Neural progenitor cell (in vitro differentiated cells): ENCODE results near the gene LRRC7. TPM values are rescaled to one million over a fixed set of nuclear protein-coding genes. Genes with fewer than 3 reads are reported as not detected.

Experiments used
- DNase-seq: peaks from one replicate; pipeline ENCODE4 v3.0.0-alpha.2; 2016; ENCODE audit warnings: low spot score
- H2AFZ ChIP-seq: fragments of 200-600 bp; sonication (generic); replicated peaks from 2 replicates; pipeline ENCODE4 v1.6.1; 2016; ENCODE audit warnings: antibody characterized with exemption
- H3F3A ChIP-seq: fragments of 200-600 bp; sonication (generic); 2 replicates; pipeline ENCODE4 v1.6.1; 2016; ENCODE audit warnings: antibody characterized with exemption, low read depth
- H3K27ac ChIP-seq: fragments of 200-600 bp; sonication (generic); 2 replicates; pipeline ENCODE4 v1.5.1; 2016; ENCODE audit warnings: mild to moderate bottlenecking
- H3K27me3 ChIP-seq: fragments of 200-600 bp; sonication (generic); 2 replicates; pipeline ENCODE4 v1.6.1; 2016; ENCODE audit warnings: mild to moderate bottlenecking, moderate library complexity
- H3K36me3 ChIP-seq: fragments of 200-600 bp; sonication (generic); 2 replicates; pipeline ENCODE4 v1.5.1; 2016
- H3K4me1 ChIP-seq: fragments of 200-600 bp; sonication (generic); 2 replicates; pipeline ENCODE4 v1.6.1; 2016; ENCODE audit warnings: mixed run types
- H3K4me2 ChIP-seq: fragments of 200-600 bp; sonication (generic); 2 replicates; pipeline ENCODE4 v1.6.1; 2016
- H3K4me3 ChIP-seq: fragments of 200-600 bp; sonication (generic); 2 replicates; pipeline ENCODE4 v1.5.1; 2016
- H3K79me2 ChIP-seq: fragments of 200-600 bp; sonication (generic); 2 replicates; pipeline ENCODE4 v1.6.1; 2016; ENCODE audit warnings: low read depth
- H3K9ac ChIP-seq: fragments of 200-600 bp; sonication (generic); 2 replicates; pipeline ENCODE4 v1.6.1; 2016
- H3K9me3 ChIP-seq: fragments of 200-600 bp; sonication (generic); 2 replicates; pipeline ENCODE4 v1.5.1; 2016; ENCODE audit warnings: low read depth
- H4K20me1 ChIP-seq: fragments of 200-600 bp; sonication (generic); 2 replicates; pipeline ENCODE4 v1.6.1; 2016; ENCODE audit warnings: low read depth
- H3K27ac Mint-ChIP-seq: 3 replicates; pipeline ENCODE4 v1.8.0; 2021; ENCODE audit warnings: mixed read lengths
- H3K27me3 Mint-ChIP-seq: 2 replicates; pipeline ENCODE4 v1.8.0; 2022; ENCODE audit warnings: low read depth, mild to moderate bottlenecking, inconsistent platforms, moderate library complexity, mixed read lengths; ENCODE audit not compliant: insufficient read depth
- H3K36me3 Mint-ChIP-seq: 3 replicates; pipeline ENCODE4 v1.8.0; 2021; ENCODE audit warnings: mixed read lengths
- H3K4me1 Mint-ChIP-seq: 3 replicates; pipeline ENCODE4 v1.8.0; 2021; ENCODE audit warnings: mixed read lengths
- H3K4me3 Mint-ChIP-seq: 3 replicates; pipeline ENCODE4 v1.8.0; 2021; ENCODE audit warnings: mild to moderate bottlenecking, moderate library complexity, mixed read lengths
- H3K9me3 Mint-ChIP-seq: 3 replicates; pipeline ENCODE4 v1.8.0; 2020; ENCODE audit warnings: mixed read lengths
- CTCF ChIP-seq: fragments of 200-600 bp; sonication (generic); IDR thresholded peaks from 2 replicates; pipeline ENCODE4 v1.5.1; 2017; ENCODE audit warnings: antibody characterized with exemption, mild to moderate bottlenecking
- EZH2 ChIP-seq: fragments of 200-600 bp; sonication (generic); IDR thresholded peaks from 2 replicates; pipeline ENCODE4 v1.6.1; 2017; ENCODE audit warnings: antibody characterized with exemption, mild to moderate bottlenecking, moderate library complexity
- EZH2phosphoT487 ChIP-seq: fragments of 200-600 bp; sonication (generic); IDR thresholded peaks from 2 replicates; pipeline ENCODE4 v1.6.1; 2017; ENCODE audit warnings: antibody characterized with exemption
- total RNA-seq: library from RNA; depleted of rRNA; stranded (reverse); fragments of >200 nt; gene quantifications from 2 replicates; pipeline ENCODE4 v1.2.3, GENCODE V29; 2015; ENCODE audit warnings: low replicate concordance

Gene LRRC7
- total RNA-seq, 1 donor from 2014 or later = not detected

- Histone ChIP-seq H3K9me3 (no peaks in the 10 kb centered on the region), H3K4me3 (no peak overlapping the region), H3K27ac (no peak overlapping the region), H3K36me3 (no peaks in the 10 kb centered on the region), H3K27me3 (no peaks in the 10 kb centered on the region), H3K4me2 (no peak overlapping the region), H2AFZ (no peak overlapping the region), H3K9ac (no peak overlapping the region), H3F3A (no peaks in the 10 kb centered on the region), H4K20me1 (no peaks in the 10 kb centered on the region), H3K79me2 (no peaks in the 10 kb centered on the region), H3K4me1 (peaks cover 10% of the 10 kb centered on the region)
- no peak overlapping the region for H3K4me3 Mint-ChIP-seq
- DNase-seq = no peak
- H3K4me1 Mint-ChIP-seq = no peaks in the 10 kb centered on the region
- no peaks in the 10 kb centered on the region for H3K36me3 Mint-ChIP-seq
- H3K27me3 Mint-ChIP-seq = no peaks in the 10 kb centered on the region
- no peak for TF ChIP-seq EZH2
- H3K9me3 Mint-ChIP-seq = no peaks in the 10 kb centered on the region
- no peak overlapping the region for H3K27ac Mint-ChIP-seq
These were observed 525.7 kb downstream of the LRRC7 start for GRCh38 chr1:70093250-70093975.

- no peaks in the 10 kb centered on the region for H3K9me3 ChIP-seq
These were observed 533.5 kb downstream of the LRRC7 start for GRCh38 chr1:70101231-70101630.

GRCh38 chr1:70101774-70102173, 534.1 kb downstream of the LRRC7 start:
- no peak for TF ChIP-seq EZH2phosphoT487
- TF ChIP-seq EZH2 = no peak
- no peak for TF ChIP-seq CTCF
- H3K9ac ChIP-seq = no peak overlapping the region
- no peak overlapping the region for H3K4me2 ChIP-seq
- H3K9me3 Mint-ChIP-seq = no peaks in the 10 kb centered on the region
- no peak overlapping the region for H3K4me3 ChIP-seq
- H3K27me3 ChIP-seq = no peaks in the 10 kb centered on the region
- H2AFZ ChIP-seq = no peak overlapping the region
- DNase-seq = no peak
- no peaks in the 10 kb centered on the region for H3K36me3 ChIP-seq
- no peak overlapping the region for H3K4me3 Mint-ChIP-seq
- H3K27ac Mint-ChIP-seq = no peak overlapping the region
- no peaks in the 10 kb centered on the region for H3K4me1 ChIP-seq
- H3K4me1 Mint-ChIP-seq = no peaks in the 10 kb centered on the region
- H3K79me2 ChIP-seq = no peaks in the 10 kb centered on the region
- no peaks in the 10 kb centered on the region for H4K20me1 ChIP-seq
- no peaks in the 10 kb centered on the region for H3K9me3 ChIP-seq
- H3K36me3 Mint-ChIP-seq = no peaks in the 10 kb centered on the region
- no peak overlapping the region for H3K27ac ChIP-seq
- H3K27me3 Mint-ChIP-seq = no peaks in the 10 kb centered on the region
- H3F3A ChIP-seq = no peaks in the 10 kb centered on the region

More at GRCh38 chr1:70101231-70101630, 533.5 kb downstream of the LRRC7 start:
- Histone ChIP-seq H4K20me1 (no peaks in the 10 kb centered on the region), H3K4me2 (no peak overlapping the region), H3F3A (no peaks in the 10 kb centered on the region), H3K4me3 (no peak overlapping the region), H2AFZ (no peak overlapping the region), H3K79me2 (no peaks in the 10 kb centered on the region), H3K27ac (no peak overlapping the region), H3K4me1 (no peaks in the 10 kb centered on the region), H3K36me3 (no peaks in the 10 kb centered on the region), H3K27me3 (no peaks in the 10 kb centered on the region), H3K9ac (no peak overlapping the region)
- H3K36me3 Mint-ChIP-seq = no peaks in the 10 kb centered on the region
- no peaks in the 10 kb centered on the region for H3K27me3 Mint-ChIP-seq
- no peak overlapping the region for H3K4me3 Mint-ChIP-seq
- no peaks in the 10 kb centered on the region for H3K4me1 Mint-ChIP-seq
- H3K9me3 Mint-ChIP-seq = no peaks in the 10 kb centered on the region
- no peak for DNase-seq
- TF ChIP-seq EZH2 (no peak), CTCF (no peak), EZH2phosphoT487 (no peak)
- no peak overlapping the region for H3K27ac Mint-ChIP-seq

- no peak overlapping the region for H3K4me3 Mint-ChIP-seq
These were observed 536.0 kb downstream of the LRRC7 start for GRCh38 chr1:70103770-70104169.

More at GRCh38 chr1:70103770-70104169, 536.0 kb downstream of the LRRC7 start:
- no peak overlapping the region for H3K27ac Mint-ChIP-seq
- H3K4me3 ChIP-seq = no peak overlapping the region
- H3F3A ChIP-seq = no peaks in the 10 kb centered on the region
- no peaks in the 10 kb centered on the region for H3K9me3 Mint-ChIP-seq
- no peaks in the 10 kb centered on the region for H3K4me1 Mint-ChIP-seq
- no peak for TF ChIP-seq EZH2phosphoT487
- TF ChIP-seq CTCF = no peak
- TF ChIP-seq EZH2 = no peak
- no peaks in the 10 kb centered on the region for H3K79me2 ChIP-seq
- no peak overlapping the region for H3K9ac ChIP-seq
- no peaks in the 10 kb centered on the region for H3K36me3 Mint-ChIP-seq
- H3K4me2 ChIP-seq = no peak overlapping the region
- no peaks in the 10 kb centered on the region for H3K27me3 ChIP-seq
- H3K27me3 Mint-ChIP-seq = no peaks in the 10 kb centered on the region
- H3K4me1 ChIP-seq = no peaks in the 10 kb centered on the region
- DNase-seq = no peak
- no peaks in the 10 kb centered on the region for H3K9me3 ChIP-seq
- no peak overlapping the region for H2AFZ ChIP-seq
- H3K36me3 ChIP-seq = no peaks in the 10 kb centered on the region
- no peaks in the 10 kb centered on the region for H4K20me1 ChIP-seq
- H3K27ac ChIP-seq = no peak overlapping the region
